C4-2B (cell line): Measurements from ENCODE around the gene CTTN.

Source experiments
- ZFX ChIP-seq: fragments of 450-650 bp; IDR thresholded peaks from 2 replicates; pipeline ENCODE4 v1.6.1; 2017
- TF ChIP-seq, protein P1 (sequence below): fragments of 450-650 bp; conservative IDR thresholded peaks from 2 replicates; pipeline ENCODE4 v1.5.1; 2017; ENCODE audit warnings: mild to moderate bottlenecking

DNA sequence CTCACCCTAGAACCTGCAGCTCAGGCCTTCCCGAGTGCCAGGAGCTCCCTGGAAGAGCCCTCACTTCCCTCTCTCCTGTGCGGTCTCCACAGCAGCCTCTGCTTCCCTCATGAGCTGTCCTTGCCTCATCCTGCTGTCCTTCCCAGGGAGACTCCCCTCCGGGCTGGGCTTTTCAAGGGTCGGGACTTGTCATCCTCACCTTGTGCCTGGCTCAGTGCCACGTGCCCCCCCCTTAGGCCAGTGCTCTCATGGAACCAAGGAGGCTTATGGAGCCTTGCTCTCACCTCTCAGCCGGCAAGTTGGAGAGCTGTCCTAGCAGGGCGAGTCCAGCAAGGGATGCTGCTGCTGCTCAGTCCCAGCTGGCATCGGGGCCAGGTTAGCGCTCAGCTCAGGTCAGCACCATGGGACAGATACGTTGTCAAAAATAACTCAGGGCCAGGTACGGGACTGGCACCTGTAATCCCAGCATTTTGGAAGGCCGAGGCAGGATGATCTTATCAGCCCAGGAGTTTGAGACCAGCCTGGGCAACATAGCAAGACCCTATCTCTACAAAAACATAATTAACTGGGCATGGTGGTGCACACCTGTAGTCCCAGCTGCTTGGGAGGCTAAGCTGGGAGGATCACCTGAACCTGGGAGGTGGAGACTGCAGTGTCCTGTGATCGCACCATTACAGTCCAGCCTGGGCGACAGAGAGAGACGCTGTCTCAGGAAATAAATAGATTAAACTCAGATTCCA, 13.6 kb downstream of the CTTN start:
- TF ChIP-seq, protein P1, sequence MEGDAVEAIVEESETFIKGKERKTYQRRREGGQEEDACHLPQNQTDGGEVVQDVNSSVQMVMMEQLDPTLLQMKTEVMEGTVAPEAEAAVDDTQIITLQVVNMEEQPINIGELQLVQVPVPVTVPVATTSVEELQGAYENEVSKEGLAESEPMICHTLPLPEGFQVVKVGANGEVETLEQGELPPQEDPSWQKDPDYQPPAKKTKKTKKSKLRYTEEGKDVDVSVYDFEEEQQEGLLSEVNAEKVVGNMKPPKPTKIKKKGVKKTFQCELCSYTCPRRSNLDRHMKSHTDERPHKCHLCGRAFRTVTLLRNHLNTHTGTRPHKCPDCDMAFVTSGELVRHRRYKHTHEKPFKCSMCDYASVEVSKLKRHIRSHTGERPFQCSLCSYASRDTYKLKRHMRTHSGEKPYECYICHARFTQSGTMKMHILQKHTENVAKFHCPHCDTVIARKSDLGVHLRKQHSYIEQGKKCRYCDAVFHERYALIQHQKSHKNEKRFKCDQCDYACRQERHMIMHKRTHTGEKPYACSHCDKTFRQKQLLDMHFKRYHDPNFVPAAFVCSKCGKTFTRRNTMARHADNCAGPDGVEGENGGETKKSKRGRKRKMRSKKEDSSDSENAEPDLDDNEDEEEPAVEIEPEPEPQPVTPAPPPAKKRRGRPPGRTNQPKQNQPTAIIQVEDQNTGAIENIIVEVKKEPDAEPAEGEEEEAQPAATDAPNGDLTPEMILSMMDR = no peak
- no peak for TF ChIP-seq ZFX
